ACC112 (cell line): ENCODE data around the gene UGT2B10.
"Not testable (repeated sequence)": the region's sequence is repeated elsewhere in the genome, so short reads cannot be mapped to it uniquely, and the experiment has no call there.

Experiments
- H2AFZ ChIP-seq: fragments of 200-600 bp; sonication (generic); one replicate; pipeline ENCODE4 v1.6.0; 2017; ENCODE audit warnings: antibody characterized with exemption, low read length; ENCODE audit not compliant: unreplicated experiment
- H3K27ac ChIP-seq: fragments of 200-600 bp; sonication (generic); 2 replicates; pipeline ENCODE4 v1.5.1; 2014; ENCODE audit warnings: low read depth, mild to moderate bottlenecking, antibody characterized with exemption, low read length, moderate library complexity
- H3K27me3 ChIP-seq: fragments of 200-600 bp; sonication (generic); 2 replicates; pipeline ENCODE4 v1.6.1; 2014; ENCODE audit warnings: mild to moderate bottlenecking, antibody characterized with exemption, low read length, moderate library complexity, mixed read lengths; ENCODE audit not compliant: insufficient read depth
- H3K36me3 ChIP-seq: fragments of 200-600 bp; sonication (generic); 2 replicates; pipeline ENCODE4 v1.6.1; 2016; ENCODE audit warnings: mild to moderate bottlenecking, antibody characterized with exemption, low read length, moderate library complexity, mixed read lengths; ENCODE audit not compliant: insufficient read depth
- H3K4me1 ChIP-seq: fragments of 200-600 bp; sonication (generic); one replicate; pipeline ENCODE4 v1.6.1; 2016; ENCODE audit warnings: low read length, mixed read lengths; ENCODE audit not compliant: insufficient read depth, unreplicated experiment, control insufficient read depth
- H3K4me3 ChIP-seq: fragments of 200-600 bp; sonication (generic); 2 replicates; pipeline ENCODE4 v1.5.1; 2014; ENCODE audit warnings: mild to moderate bottlenecking, low read depth, low read length
- H3K79me2 ChIP-seq: fragments of 200-600 bp; sonication (generic); one replicate; pipeline ENCODE4 v1.6.0; 2016; ENCODE audit warnings: low read length; ENCODE audit not compliant: control insufficient read depth, unreplicated experiment, insufficient read depth

UGT2B10 gene

GRCh38 chr4:68815617-68816409 is at the start of gene UGT2B10:
UGT2B10 (plus strand) TSS chr4:68815994; CDS start chr4:68816020, 26 bp downstream.
- H3K79me2 ChIP-seq, H3K27me3 ChIP-seq, H3K27ac ChIP-seq, H3K36me3 ChIP-seq, H3K4me1 ChIP-seq, H3K4me3 ChIP-seq, H2AFZ ChIP-seq: not testable (repeated sequence)

- H3K79me2 ChIP-seq, H2AFZ ChIP-seq, H3K4me3 ChIP-seq: not testable (repeated sequence)
Measured at GRCh38 chr4:68771836-68772235, 44.0 kb upstream of the UGT2B10 start.

GRCh38 chr4:68773699-68774098 is 42.1 kb upstream of the UGT2B10 start:
- Histone ChIP-seq H3K27me3 (no peaks in the 10 kb centered on the region), H3K27ac (no peak overlapping the region), H3K36me3 (no peaks in the 10 kb centered on the region), H3K4me1 (no peaks in the 10 kb centered on the region), H2AFZ (no peak overlapping the region), H3K79me2 (no peaks in the 10 kb centered on the region), H3K4me3 (no peak overlapping the region)

More at GRCh38 chr4:68771836-68772235, 44.0 kb upstream of the UGT2B10 start:
- H3K4me1 ChIP-seq, H3K36me3 ChIP-seq, H3K27me3 ChIP-seq, H3K27ac ChIP-seq: not testable (repeated sequence)

- no peak overlapping the region for H3K4me3 ChIP-seq
- H3K79me2 ChIP-seq: no peaks in the 10 kb centered on the region
- no peak overlapping the region for H3K27ac ChIP-seq
- H2AFZ ChIP-seq: no peak overlapping the region
- no peaks in the 10 kb centered on the region for H3K4me1 ChIP-seq
- no peaks in the 10 kb centered on the region for H3K36me3 ChIP-seq
- H3K27me3 ChIP-seq: no peaks in the 10 kb centered on the region
Measured at GRCh38 chr4:68780232-68780631, 35.6 kb upstream of the UGT2B10 start.

GRCh38 chr4:68797048-68797447 is 18.7 kb upstream of the UGT2B10 start:
- peaks cover 26% of the 10 kb centered on the region for H3K27me3 ChIP-seq
- H2AFZ ChIP-seq: no peak overlapping the region
- no peak overlapping the region for H3K4me3 ChIP-seq
- no peaks in the 10 kb centered on the region for H3K79me2 ChIP-seq
- H3K4me1 ChIP-seq: no peaks in the 10 kb centered on the region
- H3K36me3 ChIP-seq: no peaks in the 10 kb centered on the region
- H3K27ac ChIP-seq: no peak overlapping the region

GRCh38 chr4:68797618-68798017 is 18.2 kb upstream of the UGT2B10 start:
- no peaks in the 10 kb centered on the region for H3K4me1 ChIP-seq
- H3K36me3 ChIP-seq: no peaks in the 10 kb centered on the region
- no peak overlapping the region for H2AFZ ChIP-seq
- peaks cover 23% of the 10 kb centered on the region for H3K27me3 ChIP-seq
- H3K27ac ChIP-seq: no peak overlapping the region
- no peaks in the 10 kb centered on the region for H3K79me2 ChIP-seq
- H3K4me3 ChIP-seq: no peak overlapping the region

- Histone ChIP-seq H3K27me3 (no peaks in the 10 kb centered on the region), H3K4me1 (no peaks in the 10 kb centered on the region), H3K4me3 (no peak overlapping the region), H3K79me2 (no peaks in the 10 kb centered on the region), H3K36me3 (no peaks in the 10 kb centered on the region), H3K27ac (no peak overlapping the region), H2AFZ (no peak overlapping the region)
Measured at GRCh38 chr4:68803013-68803412, 12.8 kb upstream of the UGT2B10 start.

GRCh38 chr4:68808060-68808459 is 7.7 kb upstream of the UGT2B10 start:
- Histone ChIP-seq H3K27ac (no peak overlapping the region), H3K36me3 (no peaks in the 10 kb centered on the region), H3K4me1 (no peaks in the 10 kb centered on the region), H3K4me3 (no peak overlapping the region), H3K27me3 (no peaks in the 10 kb centered on the region), H2AFZ (no peak overlapping the region), H3K79me2 (no peaks in the 10 kb centered on the region)

GRCh38 chr4:68810919-68811318 is 4.9 kb upstream of the UGT2B10 start:
- Histone ChIP-seq H3K27ac (no peak overlapping the region), H3K79me2 (no peaks in the 10 kb centered on the region), H3K4me3 (no peak overlapping the region), H2AFZ (no peak overlapping the region), H3K27me3 (no peaks in the 10 kb centered on the region), H3K36me3 (no peaks in the 10 kb centered on the region), H3K4me1 (no peaks in the 10 kb centered on the region)

- H3K79me2 ChIP-seq, H3K4me1 ChIP-seq, H3K27me3 ChIP-seq, H3K4me3 ChIP-seq, H2AFZ ChIP-seq, H3K36me3 ChIP-seq, H3K27ac ChIP-seq: not testable (repeated sequence)
Measured at GRCh38 chr4:68816410-68817265, 844 bp downstream of the UGT2B10 start.

- Histone ChIP-seq H3K79me2 (no peaks in the 10 kb centered on the region), H3K27ac (no peak overlapping the region), H3K4me3 (no peak overlapping the region), H3K27me3 (no peaks in the 10 kb centered on the region), H2AFZ (no peak overlapping the region), H3K36me3 (no peaks in the 10 kb centered on the region), H3K4me1 (no peaks in the 10 kb centered on the region)
Measured at GRCh38 chr4:68817386-68817785, 1.6 kb downstream of the UGT2B10 start.
